OCI-LY7 (cell line): ENCODE results near the gene AGBL3. TPM values are rescaled to one million over a fixed set of nuclear protein-coding genes. Genes with fewer than 3 reads are reported as not detected.

ENCODE experiments used
- BruUV-seq: library from RNA; stranded (reverse); fragments of 400-500 nt; replicated peaks from 2 replicates; lab custom pipeline; 2021; lab: Mats Ljungman, UMichigan
- CTCF ChIA-PET: fragments of 300-600 bp; sonication (Branson Sonifier 250); formaldehyde crosslinking; loops from one replicate; lab custom pipeline; 2022; ENCODE audit warnings: antibody characterized with exemption; ENCODE audit not compliant: unreplicated experiment; lab: Charles Lee
- POLR2A ChIA-PET: fragments of 300-600 bp; sonication (Branson Sonifier 250); formaldehyde crosslinking; loops from one replicate; lab custom pipeline; 2022; ENCODE audit warnings: antibody characterized with exemption; lab: Charles Lee
- DNase-seq: peaks from one replicate; pipeline ENCODE4 v3.0.0-alpha.2; 2015; ENCODE audit warnings: low spot score
- H2AFZ ChIP-seq: fragments of 200-600 bp; sonication (generic), shearing (Covaris generic); 2 replicates; pipeline ENCODE4 v1.6.1; 2014; ENCODE audit warnings: mild to moderate bottlenecking, antibody characterized with exemption, low read length, moderate library complexity
- H3K27ac ChIP-seq: fragments of 200-600 bp; sonication (generic); 2 replicates; pipeline ENCODE4 v1.5.1; 2014; ENCODE audit warnings: mixed run types, low read depth, mild to moderate bottlenecking, moderate library complexity, low read length, inconsistent platforms; ENCODE audit not compliant: poor library complexity, severe bottlenecking
- H3K36me3 ChIP-seq: fragments of 200-600 bp; sonication (generic); 2 replicates; pipeline ENCODE4 v1.6.1; 2014; ENCODE audit warnings: mild to moderate bottlenecking, antibody characterized with exemption, low read length, moderate library complexity, mixed read lengths; ENCODE audit not compliant: insufficient read depth
- H3K4me1 ChIP-seq: fragments of 200-600 bp; sonication (generic); 2 replicates; pipeline ENCODE4 v1.5.1; 2014; ENCODE audit warnings: mild to moderate bottlenecking, low read length; ENCODE audit not compliant: insufficient read depth, poor library complexity, severe bottlenecking
- H3K4me2 ChIP-seq: fragments of 200-600 bp; sonication (generic); 2 replicates; pipeline ENCODE4 v1.6.1; 2014; ENCODE audit warnings: mild to moderate bottlenecking, low read length
- H3K4me3 ChIP-seq: fragments of 200-600 bp; sonication (generic); 2 replicates; pipeline ENCODE4 v1.5.1; 2014; ENCODE audit warnings: mild to moderate bottlenecking, low read depth, low read length; ENCODE audit not compliant: poor library complexity, severe bottlenecking
- H3K79me2 ChIP-seq: fragments of 200-600 bp; sonication (generic); 2 replicates; pipeline ENCODE4 v1.6.1; 2016; ENCODE audit warnings: low read depth, mild to moderate bottlenecking, low read length, moderate library complexity, mixed read lengths; ENCODE audit not compliant: insufficient read depth
- H3K9me2 ChIP-seq: fragments of 200-600 bp; sonication (generic); 2 replicates; pipeline ENCODE4 v1.6.1; 2016; ENCODE audit warnings: mild to moderate bottlenecking, low read length, mixed read lengths; ENCODE audit not compliant: insufficient read depth
- H3K9me3 ChIP-seq: fragments of 200-600 bp; sonication (generic); 2 replicates; pipeline ENCODE4 v1.6.1; 2014; ENCODE audit warnings: mild to moderate bottlenecking, mixed run types, low read length, mixed read lengths
- H4K20me1 ChIP-seq: fragments of 200-600 bp; sonication (generic); 2 replicates; pipeline ENCODE4 v1.6.1; 2014; ENCODE audit warnings: mild to moderate bottlenecking, antibody characterized with exemption, low read length, moderate library complexity, mixed read lengths; ENCODE audit not compliant: insufficient read depth
- EZH2phosphoT487 ChIP-seq: fragments of 200-600 bp; sonication (generic); IDR thresholded peaks from 2 replicates; pipeline ENCODE4 v1.6.1; 2018; ENCODE audit warnings: low read depth, borderline replicate concordance, mild to moderate bottlenecking, mixed run types, antibody characterized with exemption, low read length, moderate library complexity, mixed read lengths
- intact Hi-C: fragments of 100-400 bp; cut with micrococcal nuclease; formaldehyde crosslinking; loops from one replicate; pipeline ENCODE4 v1.10.0; 2022; ENCODE audit not compliant: unreplicated experiment
- total RNA-seq, 2 experiments: library from RNA; depleted of rRNA in 1 of 2; stranded (reverse); fragments of >200 nt in 1 of 2; shearing (Covaris generic) in 1 of 2; gene quantifications; 2 replicates each; pipeline ENCODE4 v1.2.3, GENCODE V29; 2014 to 2022
- TF ChIP-seq, protein P1 (sequence below): fragments of 200-600 bp; sonication (generic); conservative IDR thresholded peaks from 2 replicates; pipeline ENCODE4 v1.5.1; 2014; ENCODE audit warnings: mild to moderate bottlenecking, antibody characterized with exemption, low read length, moderate library complexity, mixed read lengths

The AGBL3 gene
- total RNA-seq, 2 experiments from 2014 or later, result 3.5 to 4.9 TPM

DNA sequence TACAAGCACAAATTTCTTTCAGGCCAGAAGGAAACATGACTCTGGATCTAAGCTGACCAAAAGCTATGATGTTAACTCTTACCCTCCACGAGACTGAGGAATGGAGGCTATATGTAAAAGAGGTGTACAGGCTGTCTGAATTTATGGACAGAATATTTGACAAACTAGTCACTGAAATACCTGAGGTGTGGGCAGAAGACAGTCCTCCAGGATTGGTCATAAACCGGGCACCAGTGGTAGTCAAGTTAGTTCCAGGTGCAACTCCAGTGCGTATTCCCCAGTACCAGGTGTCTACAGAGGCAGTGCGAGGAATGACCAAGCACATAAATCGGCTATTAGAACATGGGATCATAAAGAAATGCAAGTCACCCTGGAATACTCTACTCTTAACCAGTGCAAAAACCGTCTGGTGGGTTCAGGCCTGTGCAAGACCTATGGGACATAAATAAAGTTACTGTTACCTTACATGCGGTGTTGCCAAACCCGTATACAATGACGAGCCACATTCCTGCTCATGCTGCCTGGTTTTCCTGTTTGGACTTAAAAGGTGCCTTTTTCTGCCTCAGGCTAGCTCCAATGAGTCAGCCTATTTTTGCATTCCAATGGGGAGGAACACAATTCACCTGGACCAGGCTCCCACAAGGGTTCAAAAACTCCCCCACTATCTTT lies 190.9 kb downstream of the AGBL3 start:
- no peak for DNase-seq
- H3K36me3 ChIP-seq, result peaks cover under 1% of the 10 kb centered on the region; the same call in 1 of the 2 replicates
- CTCF ChIA-PET, result interaction anchor here (0.7 kb wide), 1 partner anchor 53 kb away, joined by 3 read pairs; no protein-coding TSS in a partner anchor
- H2AFZ ChIP-seq, result no peak overlapping the region
- no TSS peak for BruUV-seq
- no peaks in the 10 kb centered on the region for H4K20me1 ChIP-seq
- POLR2A ChIA-PET, result interaction anchor here (0.6 to 0.7 kb wide), 2 partner anchors 55 to 197 kb away, joined by 3 read pairs; no protein-coding TSS in a partner anchor
- no peak overlapping the region for H3K4me2 ChIP-seq
- H3K4me3 ChIP-seq, result no peak overlapping the region
- peaks cover 7% of the 10 kb centered on the region for H3K4me1 ChIP-seq
- H3K27ac ChIP-seq, result no peak overlapping the region
- intact Hi-C loops, result loop anchor here (10.0 kb wide), 1 partner anchor 412 kb away; no protein-coding TSS in a partner anchor
- H3K9me2 ChIP-seq, result no peaks in the 10 kb centered on the region
- peaks cover 23% of the 10 kb centered on the region for H3K9me3 ChIP-seq
- TF ChIP-seq EZH2phosphoT487, result no peak
- TF ChIP-seq, protein P1, sequence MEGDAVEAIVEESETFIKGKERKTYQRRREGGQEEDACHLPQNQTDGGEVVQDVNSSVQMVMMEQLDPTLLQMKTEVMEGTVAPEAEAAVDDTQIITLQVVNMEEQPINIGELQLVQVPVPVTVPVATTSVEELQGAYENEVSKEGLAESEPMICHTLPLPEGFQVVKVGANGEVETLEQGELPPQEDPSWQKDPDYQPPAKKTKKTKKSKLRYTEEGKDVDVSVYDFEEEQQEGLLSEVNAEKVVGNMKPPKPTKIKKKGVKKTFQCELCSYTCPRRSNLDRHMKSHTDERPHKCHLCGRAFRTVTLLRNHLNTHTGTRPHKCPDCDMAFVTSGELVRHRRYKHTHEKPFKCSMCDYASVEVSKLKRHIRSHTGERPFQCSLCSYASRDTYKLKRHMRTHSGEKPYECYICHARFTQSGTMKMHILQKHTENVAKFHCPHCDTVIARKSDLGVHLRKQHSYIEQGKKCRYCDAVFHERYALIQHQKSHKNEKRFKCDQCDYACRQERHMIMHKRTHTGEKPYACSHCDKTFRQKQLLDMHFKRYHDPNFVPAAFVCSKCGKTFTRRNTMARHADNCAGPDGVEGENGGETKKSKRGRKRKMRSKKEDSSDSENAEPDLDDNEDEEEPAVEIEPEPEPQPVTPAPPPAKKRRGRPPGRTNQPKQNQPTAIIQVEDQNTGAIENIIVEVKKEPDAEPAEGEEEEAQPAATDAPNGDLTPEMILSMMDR, result no peak
- H3K79me2 ChIP-seq, result no peaks in the 10 kb centered on the region

DNA sequence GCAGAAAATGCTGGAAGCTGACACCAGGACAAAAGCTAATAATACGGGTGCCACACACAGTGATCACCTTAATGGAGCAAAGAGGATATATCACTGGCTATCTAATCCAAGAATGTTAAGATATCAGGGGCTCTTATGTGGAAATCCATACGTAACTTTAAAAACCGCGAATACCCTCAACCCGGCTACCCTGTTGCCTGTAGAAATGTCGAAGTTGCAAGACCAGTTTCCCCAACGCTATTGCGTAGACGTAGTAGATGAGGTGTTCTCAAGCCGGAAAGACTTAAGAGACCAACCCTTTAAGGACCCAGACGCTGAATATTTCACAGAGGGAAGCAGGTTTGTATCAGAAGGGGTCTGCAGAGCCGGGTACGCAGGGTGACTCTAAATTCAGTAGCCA lies 192.1 kb downstream of the AGBL3 start:
- Histone ChIP-seq H4K20me1 (no peaks in the 10 kb centered on the region), H3K27ac (no peak overlapping the region), H3K9me2 (no peaks in the 10 kb centered on the region), H3K4me2 (no peak overlapping the region), H3K9me3 (peaks cover 23% of the 10 kb centered on the region), H2AFZ (no peak overlapping the region), H3K4me1 (no peaks in the 10 kb centered on the region), H3K4me3 (no peak overlapping the region), H3K36me3 (peaks cover 12% of the 10 kb centered on the region; the same call in 1 of the 2 replicates), H3K79me2 (no peaks in the 10 kb centered on the region)
- intact Hi-C loops, result loop anchor here (10.0 kb wide), 1 partner anchor 414 kb away; no protein-coding TSS in a partner anchor
- ChIA-PET POLR2A (interaction anchor here (0.6 to 1.7 kb wide), 3 partner anchors 17 to 324 kb away, joined by 3 read pairs; partner anchors contain the start of gene TMEM140), CTCF (no interaction called here)
- DNase-seq, result no peak
- TF ChIP-seq, protein P1, result no peak
- no peak for TF ChIP-seq EZH2phosphoT487
- no TSS peak for BruUV-seq
